Astrocyte of the spinal cord (primary cell): Measurements from ENCODE around the gene TMEM242.

Experiments
- DNase-seq: peaks from one replicate; pipeline ENCODE4 v3.0.0; 2011; ENCODE audit warnings: low read depth, low spot score
- H3K4me3 ChIP-seq: 2 replicates; pipeline ENCODE4 v1.5.1; 2011; ENCODE audit warnings: low read depth, mild to moderate bottlenecking, low read length, moderate library complexity
- CTCF ChIP-seq: IDR thresholded peaks from 2 replicates; pipeline ENCODE4 v1.5.1; 2012; ENCODE audit warnings: low read depth, mild to moderate bottlenecking, low read length, inconsistent platforms
- in situ Hi-C: cut with HindIII; loops from 2 replicates; pipeline ENCODE4 v1.10.0; 2017; ENCODE audit warnings: low sequenced_read_pairs

TMEM242 gene

DNA sequence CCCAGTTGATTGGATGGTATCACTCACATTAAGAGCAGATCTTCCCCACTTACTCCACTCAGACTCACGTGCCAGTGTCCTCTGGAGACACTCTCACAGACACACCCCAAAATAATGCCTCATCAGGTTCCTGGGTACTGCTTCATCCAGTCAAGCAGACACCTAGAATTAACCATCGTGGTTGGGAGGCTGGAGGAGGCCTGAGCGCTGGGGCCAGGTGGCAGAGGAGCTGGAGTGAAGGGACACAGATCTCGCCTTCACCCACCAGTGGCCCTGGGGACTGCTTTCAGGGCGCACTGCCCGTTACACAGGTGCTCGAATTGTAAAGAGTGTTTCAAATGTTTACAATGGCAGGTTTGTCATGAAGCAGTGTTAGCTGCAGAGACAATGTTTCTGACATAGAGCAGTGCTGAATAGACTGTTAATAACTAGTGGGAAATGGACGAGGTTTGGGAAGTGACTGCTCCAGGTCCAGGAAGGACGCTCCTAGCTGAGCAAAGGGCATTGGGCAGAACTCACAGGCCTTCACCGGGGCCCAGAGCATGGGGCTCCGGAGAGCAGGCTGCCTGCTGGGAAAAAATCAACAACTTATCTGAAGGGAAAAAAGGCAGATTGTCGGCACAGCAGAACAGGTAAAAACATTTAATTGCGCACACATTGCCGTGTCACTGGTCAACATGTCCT, 38.4 kb downstream of the TMEM242 start:
- TF ChIP-seq CTCF: no peak
- in situ Hi-C loops: no loop called here
- no peak for DNase-seq
- H3K4me3 ChIP-seq: no peak overlapping the region

DNA sequence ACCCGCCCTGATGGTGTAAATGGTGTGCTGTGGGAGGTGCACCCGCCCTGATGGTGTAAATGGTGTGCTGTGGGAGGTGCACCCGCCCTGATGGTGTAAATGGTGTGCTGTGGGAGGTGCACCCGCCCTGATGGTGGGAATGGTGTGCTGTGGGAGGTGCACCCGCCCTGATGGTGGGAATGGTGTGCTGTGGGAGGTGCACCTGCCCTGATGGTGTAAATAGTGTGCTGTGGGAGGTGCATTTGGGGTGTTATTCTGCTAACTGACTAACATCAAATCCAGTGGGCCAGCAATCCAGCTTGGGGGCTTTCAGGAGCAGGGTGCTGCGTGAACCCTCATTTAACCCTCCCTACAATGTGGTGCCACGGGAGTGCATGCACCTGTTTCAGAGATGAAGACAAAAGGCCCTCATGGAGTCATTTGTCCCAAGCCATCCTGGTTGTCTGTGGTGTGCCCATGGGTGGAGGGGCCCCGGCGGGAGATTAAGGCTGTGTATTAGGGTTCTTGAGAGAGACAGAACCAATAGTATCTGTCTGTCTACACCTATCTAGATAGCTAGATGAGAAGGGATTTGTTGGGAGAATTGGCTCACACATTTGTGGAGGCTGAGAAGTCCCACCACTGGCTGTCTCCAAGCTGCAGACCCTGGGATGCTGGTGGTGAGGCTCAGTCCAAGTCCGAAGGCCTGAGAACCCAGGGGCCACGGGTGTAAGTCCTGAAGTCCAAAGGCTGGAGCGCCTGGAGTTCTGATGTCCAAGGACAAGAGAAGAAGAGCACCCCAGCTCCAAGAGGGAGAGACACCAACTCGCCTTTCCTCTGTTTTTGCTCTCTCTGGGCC, 39.2 kb downstream of the TMEM242 start:
- H3K4me3 ChIP-seq: no peak overlapping the region
- no peak for TF ChIP-seq CTCF
- in situ Hi-C loops: no loop called here
- DNase-seq: no peak

GRCh38 chr6:157283330-157283898, 39.9 kb downstream of the TMEM242 start:
- H3K4me3 ChIP-seq: no peak overlapping the region
- no peak for DNase-seq
- in situ Hi-C loops: no loop called here
- TF ChIP-seq CTCF: no peak

DNA sequence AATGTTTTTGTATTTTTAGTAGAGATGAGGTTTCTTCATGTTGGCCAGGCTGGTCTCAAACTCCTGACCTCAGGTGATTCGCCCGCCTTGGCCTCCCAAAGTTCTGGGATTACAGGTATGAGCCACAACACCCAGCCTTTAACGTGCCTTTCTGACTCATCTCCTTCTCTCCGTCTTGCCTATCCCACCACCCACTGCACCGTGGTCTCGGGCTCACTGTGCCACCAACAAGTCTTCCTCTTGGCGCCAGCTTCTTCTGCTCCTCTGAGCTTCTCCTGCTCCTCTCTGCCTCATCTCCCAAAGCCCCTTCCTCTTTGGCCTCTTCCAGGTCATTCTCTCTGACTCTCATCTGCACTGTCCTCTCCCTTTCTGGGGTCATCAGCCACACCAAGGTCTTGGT, 41.0 kb downstream of the TMEM242 start:
- TF ChIP-seq CTCF: no peak
- in situ Hi-C loops: no loop called here
- no peak overlapping the region for H3K4me3 ChIP-seq
- no peak for DNase-seq

DNA sequence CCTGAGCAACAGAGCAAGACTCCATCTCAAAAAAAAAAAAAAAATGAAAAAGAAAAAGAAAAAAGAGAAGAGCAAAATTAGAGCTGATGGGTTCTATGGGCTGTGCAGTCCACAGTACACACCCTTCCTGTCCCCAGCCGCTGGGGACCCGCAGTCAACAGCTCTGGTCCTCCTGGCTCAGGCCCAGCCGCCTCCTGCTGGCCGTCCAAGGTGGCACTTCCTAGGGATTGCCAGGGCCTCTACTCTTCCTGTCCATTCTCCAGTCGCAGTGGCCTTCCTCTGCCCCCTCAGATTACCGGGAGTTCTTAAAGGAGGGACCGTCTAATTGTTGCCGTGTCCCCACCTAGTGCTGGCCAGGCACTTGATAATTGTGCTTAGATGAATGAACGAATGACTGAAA, 41.7 kb downstream of the TMEM242 start:
- in situ Hi-C loops: no loop called here
- H3K4me3 ChIP-seq: no peak overlapping the region
- DNase-seq: no peak
- peak; percentile 33 for TF ChIP-seq CTCF

GRCh38 chr6:157280947-157281346, 42.4 kb downstream of the TMEM242 start:
- TF ChIP-seq CTCF: no peak
- in situ Hi-C loops: no loop called here
- H3K4me3 ChIP-seq: no peak overlapping the region
- no peak for DNase-seq
